GM11168 (cell line): Measurements from ENCODE around the gene SCN1A.
"Not testable (repeated sequence)": the region's sequence is repeated elsewhere in the genome, so short reads cannot be mapped to it uniquely, and the experiment has no call there.

Source experiments
- in situ Hi-C: fragments of 300-500 bp; cut with MboI; formaldehyde crosslinking; loops from one replicate; pipeline ENCODE4 v1.12.0; 2022; ENCODE audit warnings: low sequenced_read_pairs; ENCODE audit not compliant: unreplicated experiment

SCN1A gene

DNA sequence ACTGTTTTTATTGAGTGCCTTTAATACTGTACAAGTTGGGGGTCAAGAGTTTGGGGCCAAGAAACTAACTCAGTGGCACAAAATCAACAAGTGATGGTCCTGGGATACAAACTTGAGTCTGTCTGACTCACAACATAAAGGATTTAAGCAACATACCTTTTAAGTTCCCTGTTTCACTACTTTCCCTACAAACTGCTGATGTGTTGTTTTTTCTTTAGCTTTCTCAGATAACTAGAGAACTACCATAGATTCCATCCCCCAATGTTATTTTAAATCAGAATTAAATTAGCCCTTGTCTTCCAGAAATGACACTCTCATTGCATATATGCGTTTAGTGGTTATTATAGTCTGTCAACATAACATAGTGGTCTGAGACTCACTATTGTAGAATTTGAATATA lies 116.2 kb downstream of the SCN1A start:
- in situ Hi-C loops: no loop called here

DNA sequence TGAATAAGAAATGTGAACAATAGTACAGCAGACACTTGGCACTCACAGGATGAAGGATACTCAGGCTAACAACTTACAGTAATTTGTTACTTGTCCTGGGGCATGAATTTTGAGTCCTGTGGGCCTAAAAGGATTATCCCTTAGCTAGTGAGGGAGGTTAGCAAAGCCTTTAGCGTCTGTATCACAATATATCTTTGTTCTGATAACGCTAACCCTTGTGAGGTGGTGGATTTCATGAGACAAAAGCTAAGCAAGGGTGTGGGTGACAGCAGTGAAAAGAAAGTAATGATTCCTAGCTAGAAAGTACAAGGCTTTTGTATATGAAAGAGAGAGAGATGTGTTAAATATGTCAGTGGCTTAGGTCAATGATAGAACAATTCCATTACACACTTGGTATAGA lies 127.4 kb downstream of the SCN1A start:
- in situ Hi-C loops: no loop called here

DNA sequence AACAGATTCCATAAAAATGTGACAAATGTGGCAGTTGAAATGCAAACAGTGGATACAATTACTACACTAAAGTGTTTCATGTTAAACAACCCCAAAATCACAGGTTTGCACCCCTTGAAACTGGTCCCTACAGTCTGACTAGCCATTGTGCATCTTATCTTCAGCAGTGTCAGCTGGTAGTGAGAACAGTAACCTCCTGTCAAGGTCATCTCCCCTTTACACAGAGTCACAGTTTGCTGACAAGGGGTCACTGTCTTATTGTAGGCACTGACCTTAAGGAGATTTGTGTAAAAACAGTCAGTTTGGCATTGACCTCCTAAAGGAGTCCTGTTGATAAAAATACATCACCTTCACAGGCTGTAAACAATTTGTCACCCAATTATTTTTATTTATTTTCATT lies 137.0 kb downstream of the SCN1A start:
- in situ Hi-C loops: no loop called here

DNA sequence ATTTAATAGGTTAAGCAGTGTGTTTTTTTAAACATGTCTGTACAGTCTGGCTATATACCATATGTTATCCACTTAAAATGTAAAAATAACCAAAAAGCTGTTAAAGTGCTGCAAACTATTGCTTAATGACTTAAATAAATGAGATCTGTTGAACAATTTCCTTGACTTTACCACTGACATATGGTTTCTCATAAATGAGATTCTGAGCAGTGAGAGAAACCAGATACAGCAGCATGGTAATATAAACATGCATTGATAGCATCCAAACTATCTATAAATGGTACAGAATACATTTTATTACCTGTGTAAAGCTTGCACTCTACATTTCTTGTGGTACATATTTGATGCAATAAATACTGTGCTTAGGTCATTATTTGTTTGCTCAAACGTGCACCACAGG lies 138.0 kb downstream of the SCN1A start:
- in situ Hi-C loops: no loop called here

DNA sequence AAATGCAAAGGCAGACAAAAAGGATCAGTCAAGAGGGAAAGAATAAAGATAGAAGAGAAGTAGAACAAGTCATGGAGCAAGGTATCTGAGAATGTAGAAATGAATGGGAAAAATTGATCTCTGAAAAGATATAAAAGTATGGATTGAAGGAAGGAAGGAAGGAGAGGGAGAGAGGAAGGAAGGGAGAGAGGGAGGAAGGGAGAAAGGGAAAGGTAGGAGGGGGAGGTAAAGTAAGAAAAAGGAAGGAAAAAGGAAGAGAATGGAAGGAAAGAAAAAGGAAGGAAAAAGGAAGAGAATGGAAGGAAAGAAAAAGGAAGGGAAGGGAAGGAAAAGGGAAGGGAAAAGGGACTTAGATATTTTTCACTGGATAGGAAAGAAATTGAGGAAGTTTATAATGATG lies 142.7 kb downstream of the SCN1A start:
- in situ Hi-C loops: no loop called here

DNA sequence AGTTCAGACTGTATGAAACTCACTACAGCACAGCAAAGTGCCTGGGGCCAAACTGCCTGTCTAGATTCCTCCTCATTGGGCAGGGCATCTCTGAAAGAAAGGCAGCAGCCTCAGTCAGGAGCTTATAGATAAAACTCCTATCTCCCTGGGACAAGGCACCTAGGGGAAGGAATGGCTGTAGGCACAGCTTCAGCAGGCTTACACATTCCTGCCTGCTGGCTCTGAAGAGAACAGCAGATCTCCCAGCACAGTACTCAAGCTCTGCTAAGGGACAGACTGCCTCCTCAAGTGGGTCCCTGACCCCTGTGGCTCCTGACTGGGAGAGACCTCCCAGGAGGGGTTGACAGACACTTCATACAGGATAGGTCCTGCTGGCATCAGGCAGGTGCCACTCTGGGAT lies 155.7 kb downstream of the SCN1A start:
- in situ Hi-C loops: not testable (repeated sequence)

DNA sequence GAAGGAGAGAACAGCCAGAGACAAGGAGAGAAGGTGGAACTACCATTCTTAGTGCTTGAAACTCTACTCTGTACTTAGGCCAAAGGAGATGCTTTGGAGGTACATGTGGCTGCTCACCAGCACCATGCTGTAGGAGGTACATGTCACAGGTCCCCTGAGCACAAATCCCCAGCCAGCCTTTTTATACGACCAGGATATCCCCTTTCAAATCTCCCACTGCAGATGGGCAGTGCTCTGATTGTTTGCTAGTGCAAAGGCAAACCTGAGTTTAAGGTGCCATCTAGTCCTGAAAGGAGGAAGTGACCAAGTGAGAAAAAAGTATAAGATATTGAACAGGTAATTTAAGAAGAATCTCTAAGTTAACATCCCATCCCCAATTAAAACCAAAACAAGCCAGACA lies 157.2 kb downstream of the SCN1A start:
- in situ Hi-C loops: no loop called here

DNA sequence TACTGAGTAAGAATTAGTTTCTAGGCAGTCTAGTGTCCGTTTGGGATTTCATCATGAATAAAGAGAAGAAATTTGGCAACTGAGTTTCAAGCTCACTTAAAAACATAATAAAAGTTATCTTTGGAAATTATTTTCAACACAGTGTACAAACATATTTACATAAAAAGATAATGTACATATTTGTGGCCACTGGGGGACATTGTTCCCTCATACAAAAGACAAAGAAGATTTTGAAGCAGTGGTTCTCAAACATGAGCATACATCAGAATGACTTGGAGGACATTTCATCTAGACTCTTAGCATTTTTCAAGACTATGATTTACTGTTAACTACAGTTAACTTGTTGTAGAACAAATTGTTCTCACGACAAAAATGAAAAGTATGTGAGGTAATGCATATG lies 158.6 kb downstream of the SCN1A start:
- in situ Hi-C loops: no loop called here

DNA sequence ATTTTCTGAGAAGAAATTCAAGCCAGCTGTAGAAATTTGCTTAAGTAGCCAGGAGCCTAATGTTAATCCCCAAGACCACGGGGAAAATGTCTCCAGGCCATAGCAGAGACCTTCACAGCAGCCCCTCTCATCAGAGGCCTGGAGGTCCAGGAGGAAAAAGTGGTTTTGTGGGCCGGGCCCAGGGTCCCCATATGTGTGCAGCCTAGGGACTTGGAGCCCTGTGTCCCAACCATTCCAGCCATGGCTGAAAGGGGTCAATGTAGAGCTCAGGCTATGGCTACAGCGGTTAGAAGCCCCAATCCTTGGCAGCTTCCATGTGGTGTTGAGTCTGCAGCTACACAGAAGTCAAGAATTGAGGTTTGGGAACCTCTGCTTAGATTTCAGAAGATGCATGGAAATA lies 160.1 kb downstream of the SCN1A start:
- in situ Hi-C loops: no loop called here

DNA sequence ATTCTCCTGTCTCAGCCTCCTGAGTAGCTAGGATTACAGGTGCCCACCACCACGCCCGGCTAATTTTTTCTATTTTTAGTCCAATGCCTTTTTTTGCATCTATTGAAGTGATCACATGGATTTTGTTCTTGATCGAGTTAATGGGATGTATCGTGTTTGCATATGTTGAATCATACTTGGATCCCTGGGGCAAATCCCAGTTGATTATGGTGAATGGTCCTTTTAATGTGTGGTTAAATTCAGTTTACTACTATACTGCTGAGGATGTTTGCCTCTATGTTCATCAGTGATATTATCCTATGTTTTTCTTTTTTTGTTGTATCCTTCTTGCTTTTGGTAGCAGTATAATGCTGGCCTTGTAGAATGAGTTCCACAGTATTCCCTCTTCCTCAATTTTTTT lies 166.0 kb downstream of the SCN1A start:
- in situ Hi-C loops: no loop called here

DNA sequence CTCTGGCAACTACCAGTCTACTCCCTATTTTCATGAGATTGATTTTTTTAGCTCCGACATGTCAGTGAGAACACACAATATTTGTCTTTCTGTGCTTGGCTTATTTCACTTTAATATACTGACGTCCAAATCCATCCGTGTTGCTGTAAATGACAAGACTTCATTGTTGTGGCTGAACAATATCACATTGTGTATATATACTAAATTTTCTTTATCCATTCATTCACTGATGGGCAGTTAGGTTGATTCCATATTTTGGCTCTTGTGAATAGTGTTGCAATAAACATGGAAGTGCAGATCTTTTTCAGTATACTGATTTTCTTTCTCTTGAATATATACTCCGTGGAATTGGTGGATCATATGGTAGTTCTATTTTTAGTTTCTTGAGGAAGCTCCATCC lies 168.4 kb downstream of the SCN1A start:
- in situ Hi-C loops: no loop called here

DNA sequence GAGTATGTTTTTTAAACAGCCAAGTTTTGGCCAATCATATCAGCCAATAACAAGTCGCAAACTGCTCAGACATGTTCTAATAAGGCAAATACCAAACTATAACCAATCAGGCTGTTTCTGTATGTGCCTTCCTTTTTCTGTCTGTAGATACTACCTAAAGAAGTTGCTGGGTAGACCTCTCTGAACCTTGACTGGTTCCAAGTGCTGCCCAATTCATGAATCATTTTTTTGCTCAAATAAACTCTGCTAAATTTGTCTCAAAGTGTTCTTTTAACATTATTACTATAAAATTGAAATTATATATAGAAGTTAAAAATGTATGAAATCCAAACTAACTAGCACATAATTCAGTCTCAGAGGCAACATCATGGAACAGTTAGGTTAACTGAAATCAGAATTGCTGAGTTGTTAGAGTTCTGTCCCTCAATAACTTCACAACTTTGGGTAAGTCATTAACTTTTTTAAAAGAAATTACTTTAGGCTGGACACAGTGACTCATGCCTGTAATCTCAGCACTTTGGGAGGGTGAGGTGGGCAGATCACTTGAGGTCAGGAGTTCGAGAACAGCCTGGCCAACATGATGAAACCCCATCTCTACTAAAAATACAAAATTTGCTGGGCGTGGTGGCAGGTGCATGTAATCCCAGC lies 169.4 kb downstream of the SCN1A start:
- in situ Hi-C loops: no loop called here

DNA sequence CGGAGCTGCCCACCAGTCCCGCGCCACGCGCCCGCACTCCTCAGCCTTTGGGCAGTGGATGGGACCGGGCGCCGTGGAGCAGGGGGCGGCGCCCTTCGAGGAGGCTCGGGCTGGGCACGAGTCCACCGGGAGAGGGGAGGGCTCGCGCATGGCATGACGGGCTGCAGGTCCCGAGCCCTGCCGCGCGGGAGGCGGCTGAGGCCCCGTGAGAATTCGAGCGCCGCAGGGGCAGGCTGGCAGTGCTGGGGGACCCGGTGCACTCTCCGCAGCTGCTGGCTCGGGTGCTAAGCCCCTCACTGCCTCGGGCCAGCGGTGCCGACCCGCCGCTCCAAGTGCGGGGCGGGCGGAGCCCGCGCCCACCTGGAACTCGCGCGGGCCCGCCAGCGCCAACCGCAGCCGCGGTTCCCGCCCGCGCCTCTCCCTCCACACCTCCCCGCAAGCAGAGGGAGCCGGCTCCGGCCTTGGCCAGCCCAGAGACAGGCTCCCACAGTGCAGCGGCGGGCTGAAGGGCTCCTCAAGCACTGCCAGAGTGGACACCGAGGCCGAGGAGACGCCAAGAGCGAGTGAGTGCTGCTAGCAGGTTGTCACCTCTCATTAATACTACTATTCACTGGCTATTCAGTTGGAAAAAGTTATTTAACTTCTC lies 170.7 kb downstream of the SCN1A start:
- in situ Hi-C loops: no loop called here

DNA sequence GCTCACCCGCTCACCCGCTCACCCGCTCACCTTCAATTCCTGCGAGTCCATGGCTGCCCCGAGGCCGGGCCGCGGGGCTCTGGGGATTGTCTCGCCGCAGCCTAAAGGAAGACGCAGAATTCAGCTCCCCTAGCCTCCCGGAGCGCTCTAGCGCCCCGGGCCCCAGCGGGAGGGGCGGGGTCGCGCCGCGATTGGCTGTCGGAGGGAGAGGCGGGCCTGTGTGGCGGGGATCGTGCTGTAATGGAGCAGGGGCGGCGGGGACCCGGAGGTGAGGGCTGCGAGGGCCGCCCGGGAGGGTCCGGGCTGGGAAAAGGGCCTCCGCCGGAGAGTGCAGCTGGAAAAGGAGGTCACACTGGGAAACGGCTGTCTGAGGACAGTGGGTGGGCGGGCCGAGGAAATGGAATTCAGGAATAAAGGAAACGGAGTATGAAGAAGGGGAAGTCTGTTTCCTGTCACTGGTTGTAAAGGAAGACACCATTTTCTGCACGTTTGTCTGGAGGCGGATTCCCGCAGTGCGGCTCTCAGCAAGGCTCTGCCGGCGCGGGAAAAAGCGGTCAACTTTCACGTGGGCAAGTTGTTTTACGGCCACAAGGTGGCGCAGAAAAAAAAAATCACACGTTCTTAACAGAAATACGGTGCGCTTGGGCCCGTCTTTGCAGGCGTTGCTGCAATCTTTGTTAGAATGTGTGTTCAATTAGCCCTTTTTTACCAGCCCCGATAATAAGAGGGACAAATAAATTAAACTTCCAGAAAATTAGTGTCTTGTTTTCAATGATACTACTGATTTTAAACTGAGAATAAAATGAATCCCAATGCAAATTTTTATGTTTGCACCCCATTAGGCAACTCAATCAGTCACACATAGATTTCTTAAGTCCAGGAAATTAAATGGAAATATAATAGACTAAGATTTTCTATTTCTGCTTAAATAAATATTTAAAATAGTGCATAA lies 173.9 kb downstream of the SCN1A start, which contains the start of gene TTC21B:
TSS of gene TTC21B (minus strand) at position 122 of the 952 bp plus-strand sequence. CDS start at position 51, 71 bp downstream.
- in situ Hi-C loops: no loop called here

DNA sequence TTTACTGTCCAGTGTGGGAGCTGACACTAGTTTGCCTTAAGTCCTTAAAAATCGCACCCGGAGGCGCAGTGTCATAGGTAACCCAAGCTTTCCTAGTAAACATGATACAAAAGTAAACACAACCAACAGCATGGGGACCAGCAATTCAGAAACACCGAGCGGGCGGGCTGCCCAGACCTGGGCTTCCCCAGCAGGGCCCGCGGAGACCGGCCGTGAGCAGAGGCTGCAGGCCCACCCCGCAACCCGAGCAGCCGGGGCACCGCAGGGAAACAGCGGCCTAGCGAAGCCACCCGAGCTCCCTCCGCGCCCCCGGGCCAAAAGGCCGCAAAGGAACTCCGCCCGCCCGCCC lies 174.5 kb downstream of the SCN1A start:
- in situ Hi-C loops: no loop called here

DNA sequence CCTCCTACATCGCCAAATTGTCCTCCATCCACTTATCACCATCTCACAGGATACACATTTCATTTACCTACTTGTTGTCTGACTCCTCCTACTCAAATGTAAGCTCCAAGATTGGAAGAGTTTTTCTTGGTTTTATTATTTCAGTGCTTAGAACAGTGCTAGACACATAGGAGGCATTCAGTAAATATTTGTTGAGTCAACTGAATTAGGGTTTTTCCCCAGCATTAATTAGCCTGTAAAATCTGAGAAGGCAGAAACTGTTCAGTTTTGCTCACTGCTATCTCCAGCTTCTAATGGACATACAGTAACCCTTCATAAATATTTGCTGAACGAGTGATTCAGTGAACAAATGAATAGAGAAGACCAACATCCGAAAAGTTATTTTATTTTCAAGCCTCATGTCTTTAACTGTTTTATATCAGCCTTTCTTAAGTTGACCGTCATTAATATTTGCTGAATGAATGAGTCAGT lies 175.0 kb downstream of the SCN1A start:
- in situ Hi-C loops: no loop called here

DNA sequence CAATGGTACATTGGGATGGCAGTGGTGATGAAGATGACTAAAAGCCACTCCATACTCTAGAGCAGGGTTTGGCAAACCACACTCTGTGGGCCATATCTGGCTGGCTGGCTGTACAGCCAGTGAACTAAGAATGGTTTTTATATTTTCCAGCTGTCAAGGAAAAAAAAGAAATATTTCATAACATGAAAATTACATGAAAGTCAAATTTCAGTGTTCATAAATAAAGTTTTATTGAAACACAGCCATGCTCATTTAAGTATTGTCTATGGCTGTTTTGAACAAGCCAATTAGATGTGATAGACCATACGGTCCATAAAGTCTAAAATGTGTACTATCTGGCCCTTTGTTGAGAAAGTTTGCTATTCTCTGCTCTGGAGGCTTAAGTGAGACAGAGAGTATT lies 175.7 kb downstream of the SCN1A start:
- in situ Hi-C loops: no loop called here

DNA sequence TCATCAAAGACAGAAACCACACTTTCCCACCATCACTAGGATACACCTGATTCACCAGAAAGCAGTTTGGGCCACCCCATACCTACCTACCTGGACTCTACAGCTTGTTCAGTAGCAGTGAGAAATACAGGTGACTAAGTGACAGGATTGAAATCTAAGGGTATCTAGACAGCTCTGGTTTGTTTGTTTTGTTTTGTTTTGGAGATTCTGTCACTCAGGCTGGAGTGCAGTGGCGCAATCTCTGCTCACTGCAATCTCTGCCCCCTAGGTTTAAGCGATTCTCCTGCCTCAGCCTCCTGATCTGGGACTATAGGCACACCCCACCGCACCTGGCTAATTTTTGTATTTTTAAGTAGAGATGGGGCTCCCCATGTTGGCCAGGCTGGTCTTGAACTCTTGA lies 177.4 kb downstream of the SCN1A start:
- in situ Hi-C loops: no loop called here

DNA sequence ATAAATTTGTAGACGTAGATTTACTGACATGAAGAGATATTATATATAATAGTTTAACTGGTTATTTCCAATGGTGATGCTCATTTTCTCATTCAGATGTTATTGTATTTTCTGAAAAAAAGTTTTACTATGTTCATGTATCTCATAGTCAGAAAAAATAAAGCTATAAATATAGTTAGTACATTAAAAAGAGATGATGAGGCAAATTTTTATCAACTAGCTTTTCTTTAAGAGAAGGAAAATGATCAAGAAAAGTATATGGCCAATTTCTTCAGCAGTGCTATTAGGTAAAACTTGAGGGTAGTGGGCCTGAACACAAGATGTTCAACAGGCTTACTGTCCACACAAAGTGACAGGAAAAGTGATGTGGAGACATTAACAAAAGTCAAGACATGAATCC lies 186.0 kb downstream of the SCN1A start:
- in situ Hi-C loops: no loop called here

DNA sequence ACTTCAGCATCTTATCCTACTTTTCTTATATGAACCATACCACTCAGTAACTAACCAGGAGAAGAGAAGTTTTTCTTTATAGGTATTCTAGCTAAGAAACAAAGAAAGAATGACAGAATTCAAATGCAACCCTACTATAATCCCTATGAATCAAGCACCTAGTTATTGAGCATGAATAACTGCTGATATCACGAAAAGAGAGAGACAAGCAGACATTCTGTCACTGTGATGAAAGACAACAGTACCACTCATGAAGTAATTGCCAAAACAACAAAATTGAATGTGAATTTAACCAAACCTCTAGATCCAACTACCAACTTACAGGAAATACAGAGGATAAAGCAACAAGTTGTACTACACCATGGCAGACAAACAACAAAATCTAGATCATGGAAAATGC lies 189.6 kb downstream of the SCN1A start:
- in situ Hi-C loops: no loop called here
